ENCODE data around the gene KLK1.

DNA sequence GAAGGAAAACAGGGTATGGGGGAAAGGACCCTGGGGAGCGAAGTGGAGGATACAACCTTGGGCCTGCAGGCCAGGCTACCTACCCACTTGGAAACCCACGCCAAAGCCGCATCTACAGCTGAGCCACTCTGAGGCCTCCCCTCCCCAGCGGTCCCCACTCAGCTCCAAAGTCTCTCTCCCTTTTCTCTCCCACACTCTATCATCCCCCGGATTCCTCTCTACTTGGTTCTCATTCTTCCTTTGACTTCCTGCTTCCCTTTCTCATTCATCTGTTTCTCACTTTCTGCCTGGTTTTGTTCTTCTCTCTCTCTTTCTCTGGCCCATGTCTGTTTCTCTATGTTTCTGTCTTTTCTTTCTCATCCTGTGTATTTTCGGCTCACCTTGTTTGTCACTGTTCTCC lies 33.8 kb upstream of the KLK1 start:
- TF ChIP-seq, protein P1, sequence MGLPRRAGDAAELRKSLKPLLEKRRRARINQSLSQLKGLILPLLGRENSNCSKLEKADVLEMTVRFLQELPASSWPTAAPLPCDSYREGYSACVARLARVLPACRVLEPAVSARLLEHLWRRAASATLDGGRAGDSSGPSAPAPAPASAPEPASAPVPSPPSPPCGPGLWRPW (IDR thresholded peaks at IDR 0.05): no peak
- TF ChIP-seq POLR2A (IDR thresholded peaks at IDR 0.05; ENCODE audit: low read length): no peak
- no peak for TF ChIP-seq HEYL (CRISPR knock-in tag; IDR thresholded peaks at IDR 0.05)
- no peak for TF ChIP-seq RARB (CRISPR knock-in tag; IDR thresholded peaks at IDR 0.05)
- TF ChIP-seq, protein P2, sequence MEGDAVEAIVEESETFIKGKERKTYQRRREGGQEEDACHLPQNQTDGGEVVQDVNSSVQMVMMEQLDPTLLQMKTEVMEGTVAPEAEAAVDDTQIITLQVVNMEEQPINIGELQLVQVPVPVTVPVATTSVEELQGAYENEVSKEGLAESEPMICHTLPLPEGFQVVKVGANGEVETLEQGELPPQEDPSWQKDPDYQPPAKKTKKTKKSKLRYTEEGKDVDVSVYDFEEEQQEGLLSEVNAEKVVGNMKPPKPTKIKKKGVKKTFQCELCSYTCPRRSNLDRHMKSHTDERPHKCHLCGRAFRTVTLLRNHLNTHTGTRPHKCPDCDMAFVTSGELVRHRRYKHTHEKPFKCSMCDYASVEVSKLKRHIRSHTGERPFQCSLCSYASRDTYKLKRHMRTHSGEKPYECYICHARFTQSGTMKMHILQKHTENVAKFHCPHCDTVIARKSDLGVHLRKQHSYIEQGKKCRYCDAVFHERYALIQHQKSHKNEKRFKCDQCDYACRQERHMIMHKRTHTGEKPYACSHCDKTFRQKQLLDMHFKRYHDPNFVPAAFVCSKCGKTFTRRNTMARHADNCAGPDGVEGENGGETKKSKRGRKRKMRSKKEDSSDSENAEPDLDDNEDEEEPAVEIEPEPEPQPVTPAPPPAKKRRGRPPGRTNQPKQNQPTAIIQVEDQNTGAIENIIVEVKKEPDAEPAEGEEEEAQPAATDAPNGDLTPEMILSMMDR (IDR thresholded peaks at IDR 0.05): no peak
- TF ChIP-seq KDM5A (IDR thresholded peaks at IDR 0.05): no peak
- TF ChIP-seq, protein P3, sequence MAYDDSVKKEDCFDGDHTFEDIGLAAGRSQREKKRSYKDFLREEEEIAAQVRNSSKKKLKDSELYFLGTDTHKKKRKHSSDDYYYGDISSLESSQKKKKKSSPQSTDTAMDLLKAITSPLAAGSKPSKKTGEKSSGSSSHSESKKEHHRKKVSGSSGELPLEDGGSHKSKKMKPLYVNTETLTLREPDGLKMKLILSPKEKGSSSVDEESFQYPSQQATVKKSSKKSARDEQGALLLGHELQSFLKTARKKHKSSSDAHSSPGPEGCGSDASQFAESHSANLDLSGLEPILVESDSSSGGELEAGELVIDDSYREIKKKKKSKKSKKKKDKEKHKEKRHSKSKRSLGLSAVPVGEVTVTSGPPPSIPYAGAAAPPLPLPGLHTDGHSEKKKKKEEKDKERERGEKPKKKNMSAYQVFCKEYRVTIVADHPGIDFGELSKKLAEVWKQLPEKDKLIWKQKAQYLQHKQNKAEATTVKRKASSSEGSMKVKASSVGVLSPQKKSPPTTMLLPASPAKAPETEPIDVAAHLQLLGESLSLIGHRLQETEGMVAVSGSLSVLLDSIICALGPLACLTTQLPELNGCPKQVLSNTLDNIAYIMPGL (CRISPR knock-in tag; IDR thresholded peaks at IDR 0.05; ENCODE audit: borderline replicate concordance): no peak
- TF ChIP-seq, protein P4, sequence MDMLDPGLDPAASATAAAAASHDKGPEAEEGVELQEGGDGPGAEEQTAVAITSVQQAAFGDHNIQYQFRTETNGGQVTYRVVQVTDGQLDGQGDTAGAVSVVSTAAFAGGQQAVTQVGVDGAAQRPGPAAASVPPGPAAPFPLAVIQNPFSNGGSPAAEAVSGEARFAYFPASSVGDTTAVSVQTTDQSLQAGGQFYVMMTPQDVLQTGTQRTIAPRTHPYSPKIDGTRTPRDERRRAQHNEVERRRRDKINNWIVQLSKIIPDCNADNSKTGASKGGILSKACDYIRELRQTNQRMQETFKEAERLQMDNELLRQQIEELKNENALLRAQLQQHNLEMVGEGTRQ (IDR thresholded peaks at IDR 0.05): no peak
